Epithelial cell of esophagus (primary cell): Measurements from ENCODE around the gene KLHL3.

Experiments
- DNase-seq: peaks from one replicate; pipeline ENCODE4 v3.0.0; 2010; ENCODE audit warnings: low read depth
- H3K4me3 ChIP-seq: 2 replicates; pipeline ENCODE4 v1.5.1; 2011; ENCODE audit warnings: mild to moderate bottlenecking, low read length, control low read depth
- TF ChIP-seq, protein P1 (sequence below): IDR thresholded peaks from 2 replicates; pipeline ENCODE4 v1.5.1; 2011; ENCODE audit warnings: low read depth, mild to moderate bottlenecking, low read length, control low read depth, inconsistent platforms; ENCODE audit not compliant: insufficient read depth; ENCODE audit errors: missing control alignments

Gene KLHL3

DNA sequence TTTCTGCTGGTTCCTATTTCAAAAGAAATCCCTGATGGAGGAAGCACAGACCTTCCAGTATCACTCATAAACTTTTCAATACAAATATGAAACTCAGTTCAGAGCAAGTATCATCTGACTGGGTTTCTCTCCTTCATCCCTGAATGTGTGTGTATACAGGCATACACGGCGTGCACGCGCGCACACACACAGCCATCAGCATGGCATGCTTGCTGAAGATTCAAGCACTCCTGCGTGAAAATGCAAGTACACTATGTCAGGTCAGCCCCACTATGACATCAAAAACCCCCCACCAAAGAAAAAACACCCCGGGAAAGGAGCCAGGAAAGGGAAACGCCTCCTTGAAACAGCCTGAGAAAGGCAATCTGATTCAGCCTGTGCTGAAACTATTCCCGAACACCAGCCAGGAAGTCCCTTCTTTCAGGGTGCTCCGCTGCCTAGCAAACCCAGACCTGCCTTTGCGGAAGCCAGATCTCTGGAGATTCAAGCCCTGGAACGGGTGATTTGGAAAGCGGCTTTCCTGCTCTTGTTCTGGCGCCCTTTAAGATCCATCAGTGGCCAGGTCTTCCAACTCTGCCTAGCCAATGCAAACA, 831 bp downstream of the KLHL3 start:
- peak; percentile 75 for DNase-seq
- TF ChIP-seq, protein P1, sequence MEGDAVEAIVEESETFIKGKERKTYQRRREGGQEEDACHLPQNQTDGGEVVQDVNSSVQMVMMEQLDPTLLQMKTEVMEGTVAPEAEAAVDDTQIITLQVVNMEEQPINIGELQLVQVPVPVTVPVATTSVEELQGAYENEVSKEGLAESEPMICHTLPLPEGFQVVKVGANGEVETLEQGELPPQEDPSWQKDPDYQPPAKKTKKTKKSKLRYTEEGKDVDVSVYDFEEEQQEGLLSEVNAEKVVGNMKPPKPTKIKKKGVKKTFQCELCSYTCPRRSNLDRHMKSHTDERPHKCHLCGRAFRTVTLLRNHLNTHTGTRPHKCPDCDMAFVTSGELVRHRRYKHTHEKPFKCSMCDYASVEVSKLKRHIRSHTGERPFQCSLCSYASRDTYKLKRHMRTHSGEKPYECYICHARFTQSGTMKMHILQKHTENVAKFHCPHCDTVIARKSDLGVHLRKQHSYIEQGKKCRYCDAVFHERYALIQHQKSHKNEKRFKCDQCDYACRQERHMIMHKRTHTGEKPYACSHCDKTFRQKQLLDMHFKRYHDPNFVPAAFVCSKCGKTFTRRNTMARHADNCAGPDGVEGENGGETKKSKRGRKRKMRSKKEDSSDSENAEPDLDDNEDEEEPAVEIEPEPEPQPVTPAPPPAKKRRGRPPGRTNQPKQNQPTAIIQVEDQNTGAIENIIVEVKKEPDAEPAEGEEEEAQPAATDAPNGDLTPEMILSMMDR, result no peak

DNA sequence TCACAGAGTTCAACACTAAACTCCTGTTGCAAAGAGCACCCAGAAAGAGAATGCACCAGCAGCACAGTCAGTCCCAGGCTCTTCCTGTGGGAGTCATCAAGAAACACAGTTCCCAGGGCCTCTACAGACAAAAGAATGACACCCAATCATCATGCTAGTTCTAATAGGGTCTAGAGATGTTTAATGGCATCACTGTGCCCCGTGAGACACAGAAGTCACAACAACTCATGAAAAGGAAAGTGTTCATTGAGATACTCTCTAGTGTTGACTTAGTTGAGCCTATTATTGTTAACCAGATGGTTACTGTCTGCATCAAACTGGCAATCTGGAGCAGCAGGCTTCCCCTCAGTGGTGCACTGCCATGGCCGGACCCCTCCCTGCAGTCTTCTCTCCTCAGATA, 1.6 kb downstream of the KLHL3 start:
- DNase-seq, result peak; percentile 45
- TF ChIP-seq, protein P1, result no peak
- H3K4me3 ChIP-seq, result no peak overlapping the region

More for the DNA sequence above, 831 bp downstream of the KLHL3 start:
- peak overlapping the region; percentile 23 for H3K4me3 ChIP-seq

DNA sequence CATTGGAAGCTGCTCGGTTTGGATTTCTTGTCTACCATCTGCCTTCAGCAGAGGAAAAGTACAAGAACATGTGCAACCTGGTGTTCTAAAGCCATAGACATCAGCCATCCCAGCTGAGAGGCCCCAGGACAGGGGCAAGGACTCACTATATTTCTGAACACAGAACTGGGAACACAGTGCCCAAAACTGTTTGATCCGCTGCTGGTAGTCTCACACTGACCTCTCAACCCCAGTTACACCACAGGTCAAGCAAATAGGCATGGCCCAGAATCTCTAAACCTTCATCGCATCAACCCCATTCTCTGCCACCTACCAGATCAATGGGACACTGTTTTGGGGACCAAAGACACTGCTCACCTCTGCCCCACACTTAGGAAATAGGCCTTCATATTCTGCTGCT, 2.0 kb downstream of the KLHL3 start:
- TF ChIP-seq, protein P1, result no peak
- DNase-seq, result no peak
- H3K4me3 ChIP-seq, result no peak overlapping the region

DNA sequence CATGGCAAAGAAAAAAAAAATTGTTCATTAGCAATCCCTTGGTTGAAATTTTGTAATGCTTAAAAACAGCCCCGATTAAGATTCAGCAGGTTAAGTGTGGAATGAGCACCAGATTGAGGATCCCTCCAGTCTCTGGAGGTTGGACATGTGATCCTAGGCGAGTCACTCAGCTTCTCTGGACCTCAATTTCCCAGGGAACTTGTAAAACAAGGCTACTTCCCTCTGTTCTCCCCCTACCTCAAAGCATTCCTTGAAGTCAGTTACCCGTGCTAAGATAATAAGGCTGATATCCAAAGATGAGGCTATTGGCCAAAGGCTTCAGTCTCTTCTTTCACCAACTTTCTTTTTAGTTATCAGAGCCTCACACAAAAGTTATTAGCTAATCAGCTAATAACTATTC, 2.9 kb downstream of the KLHL3 start:
- TF ChIP-seq, protein P1, result no peak
- no peak overlapping the region for H3K4me3 ChIP-seq
- peak; percentile 11 for DNase-seq

DNA sequence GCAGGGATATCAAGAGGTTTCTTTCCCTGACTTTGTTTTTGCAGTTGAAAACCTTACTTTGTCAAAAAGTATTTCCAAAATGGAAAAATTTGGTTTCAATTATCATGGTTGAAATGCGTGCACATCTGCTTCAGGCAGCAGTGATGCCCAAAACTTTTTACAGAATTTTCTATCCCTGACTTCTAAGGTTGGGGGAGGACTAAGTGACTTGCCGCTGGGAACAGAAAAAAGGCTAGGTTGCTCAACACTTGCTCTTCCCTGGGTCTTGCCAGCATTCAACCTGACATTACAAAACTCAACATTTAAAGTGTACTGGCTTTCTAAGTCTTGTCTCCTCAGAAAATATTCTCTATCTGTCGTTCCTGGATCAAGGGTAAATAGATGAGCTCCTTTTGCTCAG, 4.7 kb downstream of the KLHL3 start:
- TF ChIP-seq, protein P1, result no peak
- peak; percentile 8 for DNase-seq
- H3K4me3 ChIP-seq, result no peak overlapping the region

DNA sequence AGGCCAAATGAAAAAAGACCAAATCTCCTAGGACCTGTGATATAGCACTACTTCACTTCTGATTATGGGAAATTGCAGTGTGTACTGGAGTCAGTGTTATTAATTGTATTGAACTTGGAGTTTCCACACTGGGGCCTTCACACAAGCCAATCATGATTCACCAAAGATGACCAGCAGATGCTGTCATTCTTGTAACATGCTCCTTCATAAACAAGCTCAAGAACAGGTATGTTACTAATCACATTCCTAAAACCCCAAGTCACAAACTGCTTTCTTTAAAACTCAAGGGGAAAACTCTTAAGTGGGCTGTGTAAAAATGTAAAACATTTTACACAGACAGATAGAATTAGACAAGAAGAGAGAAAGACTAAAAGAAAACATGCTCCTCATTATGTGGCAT, 5.6 kb downstream of the KLHL3 start:
- DNase-seq, result peak; percentile 93
- H3K4me3 ChIP-seq, result no peak overlapping the region
- TF ChIP-seq, protein P1, result no peak

DNA sequence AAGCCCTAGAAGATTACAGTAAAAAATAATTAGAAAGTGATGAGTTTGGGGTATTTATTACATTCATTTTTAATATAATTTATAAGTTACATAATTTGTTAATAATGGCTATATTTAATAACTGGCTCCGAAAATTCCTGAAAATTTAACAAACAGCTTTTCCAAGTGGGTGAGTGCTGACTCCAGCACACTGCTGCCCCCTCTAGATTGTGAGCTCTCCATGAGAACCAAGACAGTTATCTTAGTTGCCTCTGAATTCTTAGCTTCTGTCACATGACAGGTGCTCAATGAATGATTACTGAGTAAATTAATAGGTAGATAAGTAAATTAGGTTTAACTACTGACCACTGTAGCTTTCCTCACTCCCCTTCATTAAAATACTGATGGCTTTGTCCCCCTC, 7.8 kb downstream of the KLHL3 start:
- TF ChIP-seq, protein P1, result no peak
- H3K4me3 ChIP-seq, result no peak overlapping the region
- no peak for DNase-seq
